ENCODE data around the gene HYPK.

The HYPK gene, protein sequence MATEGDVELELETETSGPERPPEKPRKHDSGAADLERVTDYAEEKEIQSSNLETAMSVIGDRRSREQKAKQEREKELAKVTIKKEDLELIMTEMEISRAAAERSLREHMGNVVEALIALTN

DNA sequence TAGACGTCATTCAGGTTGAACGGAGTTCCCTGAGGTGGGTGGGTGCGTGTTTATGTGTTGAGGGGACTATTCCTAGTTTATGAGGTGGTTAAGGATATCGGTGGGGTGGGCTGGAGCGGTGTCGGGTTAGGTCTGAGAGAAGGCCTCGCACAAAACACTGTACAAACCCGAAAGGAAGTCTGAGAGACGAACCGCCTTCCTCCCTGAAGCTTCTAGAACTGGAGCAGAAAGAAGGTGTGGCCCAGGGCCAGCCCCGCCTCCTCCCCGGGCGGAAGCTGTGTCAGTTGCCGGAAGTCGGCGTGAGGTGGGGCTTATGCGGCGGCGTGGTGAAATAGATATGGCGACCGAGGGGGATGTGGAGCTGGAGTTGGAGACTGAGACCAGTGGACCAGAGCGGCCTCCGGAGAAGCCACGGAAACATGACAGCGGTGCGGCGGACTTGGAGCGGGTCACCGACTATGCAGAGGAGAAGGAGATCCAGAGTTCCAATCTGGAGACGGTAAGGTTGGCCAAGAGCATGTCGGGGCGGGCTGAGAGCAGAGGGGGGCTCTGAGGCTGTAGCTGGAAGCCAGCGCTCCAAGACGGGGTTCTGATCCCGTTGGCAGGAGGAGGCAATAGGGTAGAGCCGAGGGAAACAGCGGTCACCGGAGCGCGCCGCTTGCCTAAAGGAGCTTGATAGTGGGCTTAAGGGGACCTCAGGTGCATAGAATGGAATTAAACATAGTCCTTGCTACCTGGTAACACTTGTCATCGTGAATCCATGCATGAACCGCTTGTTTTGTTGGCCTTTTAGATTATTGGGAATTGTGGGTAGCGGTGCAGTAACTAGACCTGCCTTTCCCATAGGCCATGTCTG lies at the start of gene HYPK:
Gene HYPK (plus strand): TSS at position 314 of the 856 bp plus-strand sequence. CDS start 24 bp downstream, at position 338.
- no peak for FAIRE-seq

DNA sequence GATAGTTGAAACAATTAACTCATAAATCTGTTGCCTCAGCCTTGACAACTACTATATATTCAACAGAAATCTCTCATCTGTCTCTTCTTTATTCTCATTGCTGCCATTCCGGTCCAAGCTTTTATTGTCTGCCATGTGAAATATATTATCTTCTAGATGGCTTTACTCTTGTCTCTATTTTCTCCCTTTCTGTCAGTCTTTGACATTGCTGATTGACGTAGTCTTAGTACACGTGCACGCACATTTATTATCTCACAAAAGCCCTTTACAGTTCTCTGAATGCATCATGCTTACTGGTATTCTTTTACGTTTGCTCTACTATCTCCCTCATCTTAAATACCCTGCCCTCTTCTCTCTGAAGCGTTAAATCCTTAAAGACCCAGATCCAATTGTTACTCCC lies 48.5 kb upstream of the HYPK start:
- no peak for FAIRE-seq

DNA sequence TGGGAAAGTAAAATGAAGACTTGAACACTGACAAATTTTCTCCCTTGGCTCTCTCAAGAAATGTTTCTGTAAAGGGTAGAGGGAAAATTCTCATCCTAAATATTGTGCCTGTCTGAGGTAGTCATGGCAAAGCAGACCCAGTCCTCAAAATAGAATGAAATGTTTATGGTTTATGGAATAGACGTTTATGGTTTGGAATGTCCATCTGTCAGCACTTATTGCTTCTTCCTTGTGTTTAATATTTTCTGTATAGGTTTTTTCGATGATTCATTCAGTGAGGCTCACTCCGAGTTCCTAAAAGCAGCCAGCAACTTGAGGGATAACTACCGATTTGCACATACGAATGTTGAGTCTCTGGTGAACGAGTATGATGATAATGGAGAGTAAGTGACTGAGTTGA lies 37.6 kb upstream of the HYPK start:
- FAIRE-seq = no peak

DNA sequence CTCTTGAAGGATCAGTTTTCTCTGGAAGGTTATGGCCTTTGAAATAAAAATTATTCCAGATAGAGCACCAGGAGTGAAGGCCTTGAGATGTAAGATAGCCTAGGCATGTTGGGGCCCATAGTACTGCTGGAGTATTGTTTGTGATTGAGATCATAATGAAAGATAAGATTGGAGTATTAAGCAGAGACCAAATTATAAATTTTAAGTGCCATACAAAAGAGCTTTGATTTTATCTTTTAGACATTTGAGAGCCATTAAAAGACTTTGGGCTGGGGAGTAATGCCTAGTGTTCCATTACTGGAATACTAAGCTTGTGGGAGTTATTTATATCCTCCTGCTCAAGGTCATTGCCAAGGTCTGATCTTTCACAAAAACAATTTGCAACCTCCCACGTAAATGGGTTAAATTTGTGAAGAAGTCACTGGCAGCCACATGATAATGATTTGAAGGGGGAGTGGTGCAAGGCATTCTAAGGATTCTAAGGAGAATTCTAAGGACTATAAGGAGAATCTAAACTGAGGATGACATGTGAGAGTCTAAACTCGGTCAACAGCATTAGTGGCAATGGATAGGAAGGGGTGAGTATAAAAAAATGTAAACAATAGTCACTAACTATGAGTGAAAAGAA lies 36.5 kb upstream of the HYPK start:
- FAIRE-seq = no peak

DNA sequence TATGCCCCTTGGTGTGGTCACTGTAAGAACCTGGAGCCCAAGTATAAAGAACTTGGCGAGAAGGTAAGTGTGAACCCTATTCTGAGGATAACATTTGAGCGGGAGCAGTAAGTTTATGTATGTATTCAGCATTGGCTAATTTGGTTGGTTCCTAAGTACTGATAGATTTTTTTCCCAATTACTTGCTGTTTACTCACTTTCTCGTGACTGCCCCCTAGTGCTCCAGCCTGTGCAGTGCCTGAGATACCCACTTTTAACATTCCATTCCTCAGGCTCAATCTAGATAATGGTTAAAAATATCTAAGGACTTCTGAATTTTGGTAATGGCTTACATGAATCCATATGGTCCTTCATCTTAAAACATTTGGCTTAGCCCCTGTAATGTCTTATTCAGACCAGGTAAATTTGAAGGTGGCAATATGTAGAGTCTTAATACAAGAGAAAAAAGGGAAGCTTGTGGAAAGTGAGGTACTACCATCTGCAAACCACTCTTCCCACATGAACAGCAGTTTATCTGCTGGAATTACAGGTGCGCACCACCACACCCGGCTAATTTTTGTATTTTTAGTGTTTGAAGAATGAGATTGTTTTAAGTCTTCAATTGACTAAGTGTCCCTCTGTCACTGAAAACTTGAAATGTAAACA lies 30.7 kb upstream of the HYPK start:
- no peak for FAIRE-seq

DNA sequence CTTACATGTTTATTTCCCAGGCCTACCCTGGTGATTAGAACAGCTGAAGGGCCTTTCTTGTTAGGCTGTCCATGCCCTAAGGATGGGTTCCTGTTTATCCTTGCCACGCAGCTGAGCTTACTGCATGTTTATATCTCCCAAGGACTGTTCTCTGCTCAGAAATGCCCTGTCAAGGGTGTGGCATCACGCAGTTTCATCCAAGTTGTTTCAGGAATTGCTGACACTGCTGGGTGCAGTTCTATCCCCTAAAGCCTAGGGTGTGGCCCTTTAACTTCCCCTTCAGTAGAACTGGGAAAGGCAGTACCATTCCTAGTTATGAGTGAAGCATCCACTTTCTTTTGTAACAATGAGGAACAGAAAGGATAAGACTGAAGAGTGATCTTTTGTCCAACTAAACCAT lies 28.6 kb upstream of the HYPK start:
- FAIRE-seq = no peak

DNA sequence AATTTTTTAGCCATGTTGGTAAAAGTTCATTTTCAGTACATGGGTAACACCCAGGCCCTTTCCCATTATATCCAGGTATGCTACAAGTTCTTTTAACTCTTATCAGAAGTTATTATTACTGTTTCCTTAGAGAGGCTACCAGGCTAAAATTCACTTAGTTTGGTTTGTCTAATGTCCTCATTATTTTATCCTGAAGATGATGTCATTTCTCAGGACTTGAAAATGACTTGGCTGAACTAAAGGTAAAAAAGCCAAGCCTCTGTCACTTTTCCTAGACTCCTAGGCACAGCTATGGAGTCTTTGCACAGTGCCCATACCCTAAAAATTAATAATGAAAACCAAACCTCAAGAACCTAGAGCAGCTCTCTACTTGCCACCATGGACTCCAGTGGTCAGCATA lies 27.8 kb upstream of the HYPK start:
- FAIRE-seq = no peak

DNA sequence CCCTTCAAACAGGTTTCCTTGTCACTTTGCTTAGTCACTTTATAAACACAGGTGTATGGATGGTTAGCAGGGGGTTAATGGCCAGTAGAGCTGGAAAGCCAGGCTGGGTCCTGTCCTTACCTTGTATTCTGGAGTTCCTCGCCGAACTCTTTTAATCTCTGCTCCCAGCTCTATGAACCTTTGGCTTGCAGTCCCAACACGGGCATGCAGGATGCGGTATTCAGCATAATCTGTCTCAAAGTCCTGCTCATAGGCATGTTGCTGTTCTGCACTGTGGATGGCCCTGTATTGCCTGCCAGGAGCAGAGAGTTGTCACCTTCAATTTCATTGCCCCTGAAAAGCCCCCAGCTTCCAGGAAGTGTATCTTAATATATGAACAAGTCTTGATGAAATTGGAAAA lies 26.3 kb upstream of the HYPK start:
- FAIRE-seq = no peak

DNA sequence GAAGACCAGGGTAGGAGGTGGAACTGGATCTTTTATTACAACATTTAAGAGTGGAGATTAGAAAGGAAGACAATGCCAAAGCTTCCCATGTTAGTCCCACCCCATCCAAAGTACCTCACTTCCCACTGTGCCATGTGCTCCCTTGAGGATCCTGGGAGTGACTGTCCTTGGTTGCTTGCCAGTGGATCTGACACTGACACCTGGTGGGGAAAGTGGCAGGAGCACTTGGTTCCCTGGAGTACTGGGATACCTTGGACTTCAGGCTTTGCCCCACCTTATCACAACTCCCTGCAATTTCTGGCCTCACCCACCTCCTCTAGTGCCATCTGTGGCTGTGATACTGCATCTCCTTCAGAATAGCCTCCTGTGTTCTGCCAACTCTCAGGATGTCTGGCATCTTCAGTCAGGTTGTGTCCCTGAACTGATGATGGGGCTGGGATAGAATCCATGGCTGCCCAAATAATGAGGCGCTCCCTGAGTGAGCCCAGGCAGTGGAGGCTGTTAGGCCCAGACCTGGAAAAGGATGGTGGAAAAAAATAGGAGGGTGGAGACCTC lies 24.9 kb upstream of the HYPK start:
- no peak for FAIRE-seq

DNA sequence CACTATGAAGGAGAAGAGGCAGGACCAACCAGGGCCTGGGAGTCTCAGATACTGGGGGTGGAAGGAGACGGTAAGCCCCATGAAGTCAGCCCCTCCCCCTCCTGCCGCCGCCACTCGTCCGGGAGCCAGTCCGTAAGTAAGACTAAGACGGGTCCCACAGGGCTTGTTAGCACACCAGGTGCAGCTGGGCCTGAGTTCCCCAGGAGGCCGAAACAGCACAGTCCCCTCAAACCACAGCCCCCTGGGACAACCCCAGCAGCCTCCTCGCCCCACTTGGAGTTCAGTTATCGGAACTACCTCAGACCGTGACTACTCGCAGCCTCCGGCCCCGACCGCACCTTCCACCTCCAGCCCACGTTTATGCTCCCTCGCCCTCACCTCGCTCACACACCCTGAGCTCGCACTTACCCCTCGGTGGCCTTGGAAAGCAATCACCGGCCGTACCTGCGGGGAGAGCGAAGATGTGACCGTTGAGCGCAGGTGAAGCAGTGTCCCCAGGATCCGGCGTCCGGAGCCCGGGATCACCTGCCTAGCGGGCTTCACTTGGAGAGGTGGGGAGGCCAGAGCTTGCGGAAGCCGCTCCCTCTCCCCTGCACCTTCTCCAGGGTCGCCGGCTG lies 24.2 kb upstream of the HYPK start:
- FAIRE-seq = no peak

DNA sequence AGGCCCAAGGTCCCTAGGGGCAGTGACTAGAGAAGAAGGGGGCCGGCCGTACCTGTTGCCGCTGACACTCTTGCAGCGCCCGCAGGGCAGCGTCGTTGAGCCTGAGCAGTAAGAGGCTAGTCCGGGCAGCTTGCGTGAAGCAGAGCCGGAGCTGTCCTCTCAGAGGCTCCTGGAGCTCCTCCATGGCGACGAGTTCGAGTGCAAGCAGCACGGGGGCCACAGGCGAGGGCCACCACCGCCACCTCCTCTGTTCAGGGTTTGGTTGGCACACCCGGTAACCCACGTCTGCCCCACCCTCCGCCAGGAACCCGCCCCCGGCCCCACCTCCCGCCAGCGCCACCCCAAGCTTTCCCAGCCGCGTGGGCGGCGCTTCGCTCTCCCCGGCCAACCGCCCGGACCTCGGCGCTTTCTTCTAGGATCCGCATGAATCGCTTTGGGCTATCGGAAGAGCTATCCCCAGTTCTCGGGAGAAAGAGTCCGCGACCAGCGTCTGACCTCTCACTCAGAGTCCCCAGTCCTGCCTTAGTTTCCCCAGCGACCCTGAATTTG lies 23.6 kb upstream of the HYPK start, which contains the start of gene ELL3:
Gene ELL3 (minus strand): TSS at position 249 of the 549 bp plus-strand sequence. CDS start 65 bp downstream, at position 184.
- no peak for FAIRE-seq

DNA sequence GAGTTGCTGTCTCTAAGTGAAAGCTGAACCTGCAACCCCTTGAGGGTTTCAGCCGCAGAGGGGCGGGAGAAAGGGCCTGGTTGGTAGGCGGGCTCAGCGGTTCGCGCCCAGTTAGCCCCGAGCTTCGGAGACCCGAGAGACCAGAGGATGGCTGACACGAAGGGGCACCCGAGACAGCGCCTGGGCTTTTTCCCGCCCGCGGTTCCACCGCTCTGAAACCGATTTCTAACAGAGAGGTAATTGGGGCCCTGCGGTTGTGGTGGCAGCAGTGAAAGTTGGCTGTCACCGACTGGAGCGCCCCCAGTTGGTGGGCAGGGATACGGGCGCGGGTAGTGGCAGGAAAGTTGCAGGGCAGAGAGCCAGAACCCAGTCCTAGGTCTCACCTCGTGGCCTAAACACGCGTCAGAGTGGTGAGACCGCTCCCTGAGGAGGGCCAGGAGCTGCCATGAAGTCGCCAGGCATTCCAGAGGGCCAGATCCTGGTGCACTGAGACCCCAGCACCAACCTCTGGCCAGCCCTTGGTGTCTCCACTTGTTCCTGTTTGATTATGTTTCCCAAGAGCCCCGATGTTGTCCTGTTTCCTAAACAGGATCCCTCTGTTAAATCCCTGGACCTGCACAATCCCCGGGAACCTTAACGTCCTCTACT lies 23.0 kb upstream of the HYPK start:
- no peak for FAIRE-seq

DNA sequence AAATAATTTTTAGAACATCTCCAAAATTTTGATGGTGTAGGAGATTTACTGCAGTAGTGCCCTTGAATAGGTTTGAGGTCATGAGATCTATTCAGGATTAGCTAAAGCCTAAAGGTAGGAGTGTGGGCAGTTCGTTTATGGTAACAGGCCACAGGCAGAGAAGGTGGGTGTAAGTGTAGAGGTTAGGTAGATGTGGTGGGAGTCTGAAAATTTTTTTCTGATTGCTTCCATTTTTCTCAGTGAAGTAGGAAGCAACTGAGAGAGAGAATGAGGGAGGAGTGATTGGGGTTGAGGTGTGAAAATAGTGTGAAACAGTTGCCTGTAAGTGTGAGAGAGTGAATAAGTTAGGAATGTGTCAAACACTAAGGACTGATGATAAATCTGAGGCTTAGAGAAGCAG lies 21.4 kb upstream of the HYPK start:
- no peak for FAIRE-seq

DNA sequence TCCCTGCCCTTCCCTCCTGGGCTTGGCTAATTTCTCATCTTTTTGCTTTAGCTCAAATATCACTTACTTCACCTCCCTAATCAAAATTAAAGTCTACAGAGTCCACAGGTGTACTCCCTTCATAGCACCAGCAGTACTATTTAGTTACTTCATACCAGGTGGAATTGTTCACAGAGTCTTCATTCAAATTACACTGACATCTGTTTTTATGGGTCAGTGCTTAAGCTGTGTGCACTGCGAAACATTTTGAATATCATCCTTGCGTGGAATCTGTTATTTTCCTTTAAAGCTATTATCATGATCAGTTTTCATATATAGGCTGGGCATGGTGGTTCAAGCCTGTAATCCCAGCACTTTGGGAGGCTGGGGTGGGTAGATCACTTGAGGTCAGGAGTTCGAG lies 11.0 kb upstream of the HYPK start:
- no peak for FAIRE-seq

DNA sequence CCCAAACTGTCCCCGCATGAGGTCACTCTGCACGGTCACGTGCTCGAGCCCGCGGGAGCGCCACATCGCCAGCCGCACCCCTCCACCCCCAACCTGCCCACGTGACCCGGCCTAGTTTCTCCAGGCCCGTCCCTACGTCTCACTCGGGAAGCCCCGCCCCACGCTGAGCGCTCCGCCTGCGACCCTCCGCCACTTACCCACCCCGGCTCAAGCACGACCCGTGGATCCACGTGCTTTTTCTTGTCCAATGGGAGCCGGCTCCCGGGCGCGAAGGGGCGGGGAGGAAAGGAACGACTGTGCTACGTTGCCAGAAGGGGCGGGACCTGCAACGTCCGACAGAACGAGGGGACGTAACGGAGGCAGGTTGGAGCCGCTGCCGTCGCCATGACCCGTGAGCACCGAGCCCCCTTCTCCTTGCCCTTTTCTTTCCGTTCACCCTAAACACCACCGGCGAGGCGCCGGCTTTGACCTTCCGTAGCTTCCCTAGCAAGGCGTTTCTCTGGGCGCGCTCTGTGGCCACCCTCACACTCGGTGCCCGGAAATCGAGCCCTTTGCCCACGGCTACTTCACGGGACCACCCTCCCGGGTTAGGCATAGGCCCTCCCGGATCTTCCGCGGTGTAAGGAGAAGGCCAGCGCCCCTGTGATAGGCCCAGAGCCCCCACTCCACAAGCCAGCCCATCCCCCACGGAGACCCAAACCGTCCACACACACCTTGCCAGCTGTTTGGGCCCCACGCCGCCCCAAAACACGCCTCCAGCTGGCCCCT lies 8.2 kb upstream of the HYPK start, which contains the start of gene SERF2:
Gene SERF2 (plus strand): TSS at position 328 of the 768 bp plus-strand sequence. CDS start 57 bp downstream, at position 385.
- FAIRE-seq = no peak

DNA sequence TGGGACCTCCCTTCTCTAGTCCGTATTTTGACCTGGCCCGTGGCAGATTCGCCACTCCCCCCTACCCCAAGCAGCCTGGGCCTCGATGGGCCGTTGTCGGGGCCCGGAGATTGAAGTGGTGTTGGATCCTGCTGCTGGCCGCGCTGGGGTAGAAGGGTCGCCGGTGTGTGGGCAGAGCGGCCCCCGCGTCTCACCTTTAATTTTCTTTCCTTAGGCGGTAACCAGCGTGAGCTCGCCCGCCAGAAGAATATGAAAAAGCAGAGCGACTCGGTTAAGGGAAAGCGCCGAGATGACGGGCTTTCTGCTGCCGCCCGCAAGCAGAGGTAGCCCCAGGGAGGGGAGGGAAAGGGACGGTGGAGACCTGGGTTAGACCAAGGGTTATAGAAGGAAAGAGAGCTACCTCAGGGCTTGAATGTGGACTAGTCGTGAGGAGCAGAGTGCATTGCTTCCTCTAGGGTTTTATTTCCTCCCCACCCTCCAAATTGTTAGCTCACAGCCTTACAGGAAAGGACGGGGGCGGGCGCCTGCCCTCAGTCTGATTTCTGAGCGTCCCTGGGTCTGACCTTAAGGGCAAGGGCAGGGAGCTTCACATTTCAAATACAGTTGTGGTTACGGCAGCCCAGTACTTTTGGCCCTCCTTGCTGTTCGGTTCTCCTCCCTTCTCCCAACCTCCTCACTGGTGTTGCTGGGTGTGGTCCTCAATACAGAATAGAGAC lies 7.5 kb upstream of the HYPK start:
- no peak for FAIRE-seq

DNA sequence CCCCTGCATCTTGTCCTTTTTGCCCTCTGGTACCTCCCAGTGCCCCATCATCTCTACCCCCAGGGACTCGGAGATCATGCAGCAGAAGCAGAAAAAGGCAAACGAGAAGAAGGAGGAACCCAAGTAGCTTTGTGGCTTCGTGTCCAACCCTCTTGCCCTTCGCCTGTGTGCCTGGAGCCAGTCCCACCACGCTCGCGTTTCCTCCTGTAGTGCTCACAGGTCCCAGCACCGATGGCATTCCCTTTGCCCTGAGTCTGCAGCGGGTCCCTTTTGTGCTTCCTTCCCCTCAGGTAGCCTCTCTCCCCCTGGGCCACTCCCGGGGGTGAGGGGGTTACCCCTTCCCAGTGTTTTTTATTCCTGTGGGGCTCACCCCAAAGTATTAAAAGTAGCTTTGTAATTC lies 6.8 kb upstream of the HYPK start:
- no peak for FAIRE-seq

DNA sequence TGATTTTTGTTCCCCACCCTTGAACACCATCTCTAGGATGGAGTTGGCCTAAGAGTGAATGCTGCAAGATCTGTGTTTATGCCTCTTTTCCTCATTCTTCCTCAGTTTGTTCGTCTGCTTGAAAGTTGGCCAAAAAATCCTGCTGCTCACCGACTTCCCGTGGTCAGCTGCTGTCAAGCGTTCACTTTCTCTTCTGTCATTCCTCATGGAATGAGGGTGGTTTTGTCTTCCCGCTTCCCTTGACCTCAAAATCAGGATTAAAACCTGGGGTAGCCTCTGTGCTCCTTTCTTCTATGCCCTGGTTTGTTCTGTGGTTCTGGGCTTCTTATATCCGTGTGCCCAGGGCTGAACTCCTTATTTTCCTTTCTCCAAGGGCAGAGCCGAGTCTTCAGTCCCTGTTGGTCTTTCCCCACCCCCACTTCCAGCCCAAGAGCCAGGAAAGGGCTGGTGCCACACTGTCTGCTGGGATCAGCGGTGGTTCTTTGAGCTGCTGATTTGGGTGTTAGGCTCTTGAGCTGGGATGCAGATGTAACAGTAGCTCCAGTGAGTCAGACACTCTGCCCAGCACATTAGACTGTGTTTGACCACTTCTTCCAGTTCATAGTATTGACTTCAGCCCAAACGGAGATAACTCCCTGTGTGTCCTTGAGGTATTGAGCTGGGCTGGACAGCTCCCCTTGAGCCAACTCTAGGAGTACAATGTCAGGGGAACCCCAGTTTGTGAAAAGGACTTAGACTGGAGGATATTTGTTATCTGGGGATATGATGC lies 5.9 kb upstream of the HYPK start:
- FAIRE-seq = no peak

DNA sequence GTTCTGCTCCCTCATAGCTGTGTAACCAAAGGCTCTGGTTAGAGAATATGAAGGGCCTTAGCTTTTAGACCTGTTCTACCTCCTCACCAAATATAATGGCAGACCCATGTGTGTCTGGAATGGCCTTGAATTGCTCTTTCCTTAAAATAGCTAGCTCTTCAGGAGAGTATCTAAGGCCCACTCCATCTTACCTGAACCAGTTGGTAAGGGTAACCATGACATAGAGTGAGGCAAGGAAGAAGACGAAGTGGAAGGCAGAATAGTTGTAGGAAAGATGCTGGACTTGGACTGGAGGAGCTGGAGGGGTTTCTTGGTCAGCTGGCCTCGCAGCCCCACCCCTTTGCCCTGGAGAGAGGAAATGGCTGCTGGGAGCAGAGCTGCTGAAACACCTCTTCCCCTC lies 5.2 kb upstream of the HYPK start:
- no peak for FAIRE-seq

Data from colon (tissue), 2 donors.